Rectal smooth muscle tissue (tissue), 1 donor: ENCODE measurements around the gene C2orf72.

ENCODE experiments used
- H3K27ac ChIP-seq: one replicate; pipeline ENCODE4 v1.7.0; 2013; ENCODE audit warnings: low read depth, low read length, inconsistent platforms
- H3K27me3 ChIP-seq: one replicate; pipeline ENCODE4 v1.7.0; 2013; ENCODE audit warnings: low read length; ENCODE audit not compliant: control insufficient read depth, insufficient read depth
- H3K36me3 ChIP-seq: one replicate; pipeline ENCODE4 v1.7.0; 2013; ENCODE audit warnings: low read length; ENCODE audit not compliant: control insufficient read depth, insufficient read depth
- H3K4me1 ChIP-seq: one replicate; pipeline ENCODE4 v1.7.0; 2013; ENCODE audit warnings: low read length; ENCODE audit not compliant: control insufficient read depth, insufficient read depth
- H3K4me3 ChIP-seq: one replicate; pipeline ENCODE4 v1.7.0; 2013; ENCODE audit warnings: low read length
- H3K9ac ChIP-seq: one replicate; pipeline ENCODE4 v1.7.0; 2013; ENCODE audit warnings: low read length

Gene C2orf72

GRCh38 chr2:231050018-231050901, 12.9 kb downstream of the C2orf72 start:
- H3K4me3 ChIP-seq = peak overlapping the region; percentile 49
- H3K27ac ChIP-seq = no peak overlapping the region
- peaks cover 4% of the 10 kb centered on the region for H3K4me1 ChIP-seq
- no peak overlapping the region for H3K9ac ChIP-seq
- no peaks in the 10 kb centered on the region for H3K27me3 ChIP-seq
- no peaks in the 10 kb centered on the region for H3K36me3 ChIP-seq

- Histone ChIP-seq H3K4me3 (no peak overlapping the region), H3K9ac (no peak overlapping the region), H3K27ac (no peak overlapping the region)
Observed at GRCh38 chr2:231051116-231051515, 13.8 kb downstream of the C2orf72 start.

GRCh38 chr2:231052494-231053451, 15.4 kb downstream of the C2orf72 start:
- no peaks in the 10 kb centered on the region for H3K27me3 ChIP-seq
- H3K4me3 ChIP-seq = peak overlapping the region; percentile 80
- H3K27ac ChIP-seq = peak overlapping the region; percentile 63
- peak overlapping the region; percentile 27 for H3K9ac ChIP-seq
- H3K36me3 ChIP-seq = no peaks in the 10 kb centered on the region
- peaks cover 6% of the 10 kb centered on the region for H3K4me1 ChIP-seq

More at GRCh38 chr2:231051116-231051515, 13.8 kb downstream of the C2orf72 start:
- Histone ChIP-seq H3K36me3 (no peaks in the 10 kb centered on the region), H3K4me1 (peaks cover 4% of the 10 kb centered on the region), H3K27me3 (no peaks in the 10 kb centered on the region)

- no peak overlapping the region for H3K9ac ChIP-seq
- H3K4me1 ChIP-seq = peaks cover 17% of the 10 kb centered on the region
- no peak overlapping the region for H3K27ac ChIP-seq
- H3K27me3 ChIP-seq = no peaks in the 10 kb centered on the region
- H3K36me3 ChIP-seq = no peaks in the 10 kb centered on the region
- no peak overlapping the region for H3K4me3 ChIP-seq
Observed at GRCh38 chr2:231053846-231054245, 16.5 kb downstream of the C2orf72 start.

GRCh38 chr2:231056453-231057416, 19.4 kb downstream of the C2orf72 start, which contains the start of gene PSMD1:
Gene PSMD1 (plus strand): TSS chr2:231056867. CDS start chr2:231057026, 159 bp downstream.
- peak within 1 kb of the TSS; percentile 96 for H3K4me3 ChIP-seq
- H3K27me3 ChIP-seq = no peaks in the 10 kb centered on the region
- peak within 1 kb of the TSS; percentile 75 for H3K9ac ChIP-seq
- H3K36me3 ChIP-seq = no peaks in the 10 kb centered on the region
- H3K4me1 ChIP-seq = peaks cover 17% of the 10 kb centered on the region
- peak within 1 kb of the TSS; percentile 97 for H3K27ac ChIP-seq

- no peaks in the 10 kb centered on the region for H3K27me3 ChIP-seq
- H3K4me1 ChIP-seq = peaks cover 14% of the 10 kb centered on the region
- no peak overlapping the region for H3K27ac ChIP-seq
- peak overlapping the region; percentile 74 for H3K9ac ChIP-seq
- peak overlapping the region; percentile 96 for H3K4me3 ChIP-seq
- peaks cover under 1% of the 10 kb centered on the region for H3K36me3 ChIP-seq
Observed at GRCh38 chr2:231057590-231057989, 20.3 kb downstream of the C2orf72 start.

- H3K4me1 ChIP-seq = peaks cover 14% of the 10 kb centered on the region
- no peak overlapping the region for H3K9ac ChIP-seq
- no peaks in the 10 kb centered on the region for H3K27me3 ChIP-seq
- H3K36me3 ChIP-seq = peaks cover 6% of the 10 kb centered on the region
- no peak overlapping the region for H3K27ac ChIP-seq
- no peak overlapping the region for H3K4me3 ChIP-seq
Observed at GRCh38 chr2:231058761-231059550, 21.6 kb downstream of the C2orf72 start.

GRCh38 chr2:231059756-231060155, 22.4 kb downstream of the C2orf72 start:
- Histone ChIP-seq H3K27me3 (no peaks in the 10 kb centered on the region), H3K4me1 (peaks cover 14% of the 10 kb centered on the region), H3K36me3 (peaks cover 6% of the 10 kb centered on the region), H3K27ac (no peak overlapping the region), H3K4me3 (no peak overlapping the region), H3K9ac (no peak overlapping the region)

GRCh38 chr2:231062776-231063175, 25.5 kb downstream of the C2orf72 start:
- Histone ChIP-seq H3K27me3 (no peaks in the 10 kb centered on the region), H3K9ac (no peak overlapping the region), H3K4me1 (peaks cover 11% of the 10 kb centered on the region), H3K4me3 (no peak overlapping the region), H3K36me3 (peaks cover 10% of the 10 kb centered on the region), H3K27ac (no peak overlapping the region)

- Histone ChIP-seq H3K27ac (no peak overlapping the region), H3K4me1 (peaks cover 5% of the 10 kb centered on the region), H3K4me3 (no peak overlapping the region), H3K27me3 (no peaks in the 10 kb centered on the region), H3K36me3 (peaks cover 11% of the 10 kb centered on the region), H3K9ac (no peak overlapping the region)
Observed at GRCh38 chr2:231063347-231063746, 26.0 kb downstream of the C2orf72 start.

- H3K36me3 ChIP-seq = peaks cover 14% of the 10 kb centered on the region
Observed at GRCh38 chr2:231065966-231066365, 28.6 kb downstream of the C2orf72 start.

More at GRCh38 chr2:231065966-231066365, 28.6 kb downstream of the C2orf72 start:
- H3K4me1 ChIP-seq = no peaks in the 10 kb centered on the region
- no peak overlapping the region for H3K9ac ChIP-seq
- no peak overlapping the region for H3K4me3 ChIP-seq
- no peaks in the 10 kb centered on the region for H3K27me3 ChIP-seq
- no peak overlapping the region for H3K27ac ChIP-seq
